ENCODE measurements around the gene SNAI1.
"Not testable (repeated sequence)": the region's sequence is repeated elsewhere in the genome, so short reads cannot be mapped to it uniquely, and the experiment has no call there.

The SNAI1 gene

DNA sequence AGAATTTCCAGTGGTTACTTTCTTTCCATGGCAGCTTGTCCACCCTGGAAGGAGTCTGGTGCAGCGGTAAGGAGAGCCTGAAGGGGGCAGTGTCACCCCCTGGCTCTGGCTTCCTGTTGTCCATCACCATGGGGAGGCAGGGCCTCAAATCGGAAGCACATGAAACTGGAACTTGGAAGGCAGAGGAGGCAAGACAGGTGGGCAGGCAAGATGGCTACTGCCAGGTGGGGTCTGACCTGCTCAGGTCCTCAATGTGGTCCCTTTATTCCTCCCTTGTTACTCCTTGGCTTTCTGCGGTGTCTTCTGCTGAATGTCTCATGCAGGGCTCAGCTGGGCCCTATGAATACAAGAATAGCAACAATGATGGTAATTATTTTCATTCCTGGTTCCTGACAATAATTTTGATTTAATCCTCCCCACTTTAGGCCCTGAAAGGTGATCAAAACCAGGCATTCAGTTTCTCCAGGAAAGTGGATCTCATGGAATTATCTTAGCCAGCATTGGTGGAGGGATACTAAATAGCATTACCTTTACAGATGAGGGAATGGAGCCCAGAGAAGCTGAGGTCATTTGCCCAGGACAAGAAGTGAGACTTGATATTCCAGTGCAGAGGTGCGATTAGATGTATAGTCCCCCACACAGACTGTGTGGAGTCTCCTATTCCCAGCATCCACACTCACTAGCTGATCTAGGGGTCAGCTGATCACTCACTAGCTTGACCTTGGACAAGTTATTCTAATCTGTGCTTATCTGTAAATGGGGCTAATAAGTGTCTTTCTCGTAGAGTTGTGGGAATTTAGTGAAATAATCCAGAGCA lies 17.6 kb upstream of the SNAI1 start:
- no peak for DNase-seq

DNA sequence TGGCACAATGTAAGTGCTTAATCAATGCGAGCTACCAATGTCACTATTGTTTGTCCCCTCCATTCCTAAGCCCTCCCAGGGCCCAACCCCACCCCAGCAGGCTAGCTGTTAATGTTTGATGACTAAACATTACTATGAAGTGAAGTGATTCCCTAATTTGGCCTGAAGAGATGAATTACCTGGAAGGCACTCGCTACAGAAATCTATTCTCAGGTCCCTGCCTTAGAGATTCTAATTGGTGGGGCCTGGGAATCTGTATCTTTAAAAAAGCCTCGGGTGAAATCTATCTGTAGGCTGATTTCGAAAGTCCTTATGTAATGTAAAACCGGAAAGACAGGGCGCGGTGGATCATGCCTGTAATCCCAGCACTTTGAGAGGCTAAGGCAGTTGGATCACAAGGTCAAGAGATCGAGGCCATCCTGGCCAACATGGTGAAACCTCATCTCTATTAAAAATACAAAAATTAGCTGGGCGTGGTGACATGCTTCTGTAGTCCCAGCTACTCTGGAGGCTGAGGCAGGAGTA lies 16.9 kb upstream of the SNAI1 start:
- DNase-seq: no peak

DNA sequence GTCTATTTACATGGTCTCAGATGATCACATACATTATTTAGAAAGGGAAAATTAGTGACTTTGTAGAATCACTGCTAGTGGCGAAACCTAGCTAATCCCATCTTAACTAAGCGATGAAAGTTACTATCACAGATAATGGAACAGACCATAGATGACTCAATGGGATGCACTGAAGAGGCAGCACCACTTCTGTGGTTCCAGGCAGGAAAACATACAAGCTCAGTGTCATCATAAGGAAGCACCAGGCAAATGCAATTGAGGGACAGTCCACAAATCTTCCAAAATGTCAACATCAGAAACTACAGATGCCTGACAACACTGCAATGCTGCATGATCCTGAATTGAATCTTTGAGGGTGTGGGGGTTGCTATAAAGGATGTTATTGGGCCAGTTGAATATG lies 15.9 kb upstream of the SNAI1 start:
- DNase-seq: no peak

DNA sequence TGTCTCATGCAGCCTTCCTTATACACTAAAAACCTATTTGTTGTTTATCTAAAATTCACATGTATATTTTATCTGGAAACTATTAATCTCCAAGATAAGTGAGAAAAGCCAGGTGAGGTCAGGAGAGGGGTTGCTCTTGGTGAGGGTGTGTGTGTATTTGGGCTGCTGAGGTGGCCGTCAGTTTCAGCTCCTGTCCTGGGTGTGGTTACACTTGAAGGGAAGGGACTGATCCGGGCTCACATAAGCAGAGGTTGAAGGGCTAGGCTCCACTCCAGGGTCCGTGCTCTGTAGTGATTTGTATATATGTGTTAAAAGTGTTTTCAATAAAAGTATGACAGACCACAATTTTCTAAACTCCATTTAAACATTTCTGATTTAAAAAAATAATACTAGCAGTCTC lies 13.5 kb upstream of the SNAI1 start:
- DNase-seq: no peak

DNA sequence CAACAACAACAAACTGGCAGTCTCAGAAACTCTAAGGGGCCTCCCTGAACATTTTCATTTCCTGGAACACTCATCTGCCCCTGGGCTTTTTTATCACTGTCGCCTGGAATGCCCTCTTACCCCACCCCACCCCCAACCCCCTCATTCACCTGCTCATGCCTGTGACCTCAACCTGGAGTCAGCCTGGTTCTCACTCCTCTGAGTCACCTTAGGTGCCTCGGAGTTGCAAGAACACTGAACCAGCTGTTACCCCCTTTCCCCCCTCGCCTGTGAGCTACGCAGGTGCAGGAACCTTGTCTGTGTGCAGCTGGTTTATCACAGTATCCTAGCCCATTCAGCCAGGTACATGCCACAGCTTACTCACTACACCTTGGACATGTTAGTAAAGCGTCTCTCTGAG lies 12.8 kb upstream of the SNAI1 start:
- DNase-seq: no peak

DNA sequence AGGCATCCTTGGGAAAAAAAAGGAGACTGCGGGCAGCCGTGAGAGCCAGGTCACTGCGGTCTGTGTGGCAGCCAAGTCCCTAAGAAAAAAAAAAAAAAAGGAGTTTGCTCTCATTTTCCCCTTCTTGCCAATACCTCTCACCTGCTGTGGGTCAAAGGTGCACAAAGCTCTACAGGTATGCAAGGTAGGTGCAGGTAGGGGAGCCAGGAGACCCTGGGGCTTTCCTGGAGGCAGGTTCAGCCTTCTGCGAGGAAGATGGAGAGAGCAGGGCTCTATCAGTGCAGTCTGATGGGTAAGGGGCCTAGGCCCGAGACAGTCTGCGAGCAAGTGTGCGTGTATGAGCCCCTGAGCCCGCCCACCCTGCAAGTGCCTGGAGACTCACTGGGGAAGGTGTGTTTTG lies 12.3 kb upstream of the SNAI1 start:
- no peak for DNase-seq

DNA sequence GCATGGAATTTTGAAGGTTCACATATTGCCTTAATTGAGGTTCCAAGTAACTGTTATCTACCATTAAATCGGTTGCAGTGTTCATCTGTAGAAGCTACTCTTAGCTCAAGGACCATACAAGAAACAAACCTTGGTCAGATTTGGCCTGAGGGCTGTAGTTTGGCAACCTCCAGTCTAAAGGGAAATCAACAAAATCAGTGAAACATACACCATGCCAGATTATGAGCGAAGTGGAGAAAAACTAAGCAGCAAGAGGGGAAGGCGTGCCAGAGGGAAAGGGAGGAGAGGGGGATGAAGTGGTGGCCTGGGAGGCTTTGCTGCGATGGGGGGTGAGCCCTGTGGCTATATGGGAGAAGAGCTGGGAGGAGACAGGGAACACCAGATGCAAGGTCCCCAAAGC lies 8.8 kb upstream of the SNAI1 start:
- DNase-seq: no peak

DNA sequence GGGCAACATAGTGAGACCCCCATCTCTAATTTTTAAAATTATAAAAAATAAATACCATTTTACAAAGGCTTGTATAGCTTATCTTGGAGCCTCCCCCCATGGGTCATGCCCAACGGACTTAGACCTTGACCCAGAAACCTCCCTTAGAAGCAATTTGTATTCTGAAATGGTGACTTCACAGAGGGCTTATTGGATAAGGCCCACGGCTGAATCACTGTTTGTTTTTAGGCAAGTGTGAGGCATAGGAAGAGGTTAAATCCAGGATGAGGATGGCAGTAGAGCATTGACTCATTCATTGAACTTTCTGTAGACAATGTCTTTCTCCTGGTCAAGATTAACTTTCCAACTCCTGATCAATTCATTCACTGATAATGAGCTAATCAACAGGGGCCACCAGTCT lies 6.2 kb upstream of the SNAI1 start:
- no peak for DNase-seq

DNA sequence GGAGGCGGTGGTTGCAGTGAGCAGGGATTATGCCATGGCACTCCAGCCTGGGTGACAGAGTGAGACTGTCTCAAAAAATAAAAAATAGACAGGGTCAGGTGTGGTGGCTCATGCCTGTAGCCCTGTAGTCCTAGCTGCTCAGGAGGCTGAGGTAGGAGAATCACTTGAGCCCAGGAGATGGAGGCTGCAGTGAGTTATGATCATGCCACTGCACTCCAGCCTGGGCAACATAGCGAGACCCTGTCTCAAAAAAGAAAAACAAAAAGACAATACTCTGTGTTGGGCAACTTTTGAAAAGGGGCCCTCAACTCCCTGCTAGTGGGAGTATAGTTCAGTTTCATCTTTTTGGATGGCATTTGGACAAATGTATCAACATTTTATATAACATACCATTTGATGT lies 5.0 kb upstream of the SNAI1 start:
- not testable (repeated sequence) for DNase-seq

DNA sequence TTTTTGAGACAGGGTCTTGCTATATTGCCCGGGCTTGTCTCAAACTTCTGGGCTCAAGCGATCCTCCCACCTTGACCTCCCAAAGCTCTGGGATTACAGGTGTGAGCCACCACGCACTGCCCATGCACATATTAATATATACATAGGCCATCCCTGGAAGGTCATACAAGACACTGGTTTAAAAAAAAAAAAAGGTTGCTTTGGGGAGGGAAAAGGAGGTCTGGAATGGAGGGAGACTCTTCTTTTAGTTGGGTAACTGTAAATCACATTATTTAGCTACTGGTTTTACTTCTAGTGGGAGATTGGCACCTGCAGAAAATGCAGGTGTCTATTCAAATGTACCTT lies 4.1 kb upstream of the SNAI1 start:
- no peak for DNase-seq

DNA sequence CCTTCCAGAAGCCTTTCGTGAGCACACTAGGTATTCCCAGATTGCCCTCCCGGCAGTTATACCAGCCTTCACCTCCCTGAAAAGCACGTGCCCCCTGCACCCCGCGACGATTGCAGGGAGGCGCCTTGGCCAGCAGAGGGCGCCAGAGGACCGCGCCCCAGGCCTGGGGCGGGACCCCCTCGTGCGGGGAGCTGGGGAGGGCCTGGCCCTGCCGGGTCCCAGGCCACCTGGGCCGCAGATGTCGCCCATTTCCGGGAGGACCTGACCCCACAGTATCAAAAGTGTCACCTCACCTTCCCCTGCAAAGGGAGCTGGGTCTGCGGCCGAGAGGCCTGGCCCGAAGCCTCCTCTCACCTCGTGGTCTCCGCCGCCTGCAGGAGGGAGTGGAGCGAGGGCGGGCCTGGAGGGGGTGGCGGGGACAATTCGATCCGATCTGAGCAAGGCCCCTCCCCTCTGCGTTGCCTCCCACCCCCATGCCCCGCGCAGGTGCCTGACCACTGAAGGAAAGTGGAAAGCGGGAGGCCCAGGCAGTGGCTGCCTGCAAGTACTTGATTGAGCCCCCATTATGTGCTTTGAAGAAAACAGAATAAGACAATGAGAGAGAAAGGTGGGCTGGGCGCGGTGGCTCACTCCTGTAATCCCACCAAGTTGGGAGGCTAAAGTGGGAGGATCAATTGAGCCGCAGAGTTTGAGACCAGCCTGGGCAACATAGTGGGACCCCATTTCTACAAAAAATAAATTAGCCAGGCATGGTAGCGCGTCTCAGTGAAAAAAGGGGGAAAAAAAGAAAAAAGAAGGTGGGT lies 3.5 kb upstream of the SNAI1 start:
- DNase-seq: no peak

DNA sequence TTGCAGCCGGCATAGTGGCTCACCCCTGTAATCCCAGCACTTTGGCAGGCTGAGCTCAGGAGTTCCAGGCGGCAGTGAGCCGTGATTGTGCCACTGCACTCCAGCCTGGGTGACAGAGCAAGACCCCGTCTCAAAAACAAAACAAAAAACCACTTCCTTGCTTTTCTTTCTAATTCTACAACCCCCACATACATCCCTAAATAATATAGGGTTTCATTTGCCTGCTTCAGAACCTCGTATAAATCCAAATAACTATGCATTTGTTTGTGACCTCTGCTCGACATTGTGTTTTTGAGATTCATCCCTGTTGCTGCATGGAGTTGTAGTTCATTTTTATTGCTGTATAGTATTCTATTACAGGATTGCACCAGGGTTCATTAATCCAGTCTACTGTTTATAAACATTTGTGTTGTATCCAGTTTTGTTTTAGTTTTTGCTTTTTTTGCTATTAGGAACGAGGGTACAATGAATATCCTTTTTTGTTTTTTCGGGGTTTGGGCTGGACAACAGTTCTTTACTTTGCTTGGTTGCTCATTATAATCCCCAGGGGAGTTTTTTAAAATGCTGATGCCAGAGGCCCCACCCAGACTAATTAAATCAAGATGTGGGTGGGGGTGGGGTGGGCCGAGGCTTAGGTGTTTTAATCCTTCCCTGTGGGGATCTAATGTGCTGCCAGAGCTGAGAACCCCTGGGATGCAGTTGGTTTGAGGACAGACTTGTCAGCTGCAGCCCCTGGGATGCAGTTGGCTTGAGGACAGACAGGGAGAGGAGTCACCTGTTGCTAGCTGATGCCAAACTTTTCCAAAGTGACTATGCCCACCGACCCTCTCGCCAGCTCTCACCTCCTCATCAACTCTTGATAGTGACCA lies 2.4 kb upstream of the SNAI1 start:
- no peak for DNase-seq

DNA sequence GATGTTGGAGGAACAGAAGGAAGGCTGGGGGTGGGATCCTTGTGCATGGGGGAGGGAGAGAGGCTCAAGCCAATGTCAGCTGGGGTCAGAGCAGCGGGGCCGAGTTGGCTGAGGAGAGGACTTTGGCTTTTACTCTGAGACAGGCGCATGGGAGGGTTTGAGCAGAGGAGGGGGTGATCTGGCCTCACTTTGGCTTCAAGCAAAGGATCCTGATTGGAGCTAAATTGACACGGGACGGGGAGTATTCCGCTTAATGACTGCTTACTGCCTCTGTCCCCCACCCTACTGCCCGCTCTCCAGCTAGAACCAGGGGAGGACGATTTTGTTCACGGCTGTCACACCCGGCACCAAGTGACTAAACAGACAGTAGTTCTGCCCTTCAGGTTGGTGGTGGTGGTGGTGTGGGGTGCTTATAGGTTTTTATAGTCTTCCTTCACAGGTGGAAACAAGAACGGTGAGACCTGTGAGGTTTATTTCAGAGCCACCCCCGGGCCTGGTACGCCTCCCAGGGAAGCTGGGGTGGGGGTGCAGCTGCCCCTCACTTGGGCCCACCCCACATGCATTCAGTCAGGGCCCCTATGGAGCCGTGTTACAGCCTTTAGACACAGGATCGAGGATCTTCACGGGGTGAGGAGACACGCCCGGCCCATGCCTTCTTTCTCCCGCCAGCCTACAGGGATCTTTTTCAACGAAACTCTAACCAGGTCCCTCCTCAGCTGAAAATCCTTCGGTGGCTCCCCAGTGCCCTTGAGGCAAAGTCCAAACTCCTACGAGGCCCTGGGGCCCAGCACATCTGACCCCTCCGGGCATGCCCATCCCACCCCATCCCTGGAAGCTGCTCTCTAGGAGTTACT lies 1.3 kb upstream of the SNAI1 start:
- no peak for DNase-seq

DNA sequence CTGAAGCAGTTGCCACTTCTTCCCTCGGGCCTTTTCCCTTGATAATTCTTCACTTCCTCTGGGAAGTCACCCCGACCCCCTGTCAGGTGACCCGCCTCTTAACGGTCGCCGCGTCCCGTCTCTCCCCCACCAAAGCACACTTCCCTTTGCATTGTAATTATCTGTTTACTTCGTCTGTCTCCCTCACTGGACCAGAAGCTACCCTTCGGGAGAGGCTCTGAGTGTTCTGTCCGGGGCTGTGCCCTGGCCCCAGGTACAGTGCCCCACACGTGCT lies 771 bp upstream of the SNAI1 start:
- no peak for DNase-seq

DNA sequence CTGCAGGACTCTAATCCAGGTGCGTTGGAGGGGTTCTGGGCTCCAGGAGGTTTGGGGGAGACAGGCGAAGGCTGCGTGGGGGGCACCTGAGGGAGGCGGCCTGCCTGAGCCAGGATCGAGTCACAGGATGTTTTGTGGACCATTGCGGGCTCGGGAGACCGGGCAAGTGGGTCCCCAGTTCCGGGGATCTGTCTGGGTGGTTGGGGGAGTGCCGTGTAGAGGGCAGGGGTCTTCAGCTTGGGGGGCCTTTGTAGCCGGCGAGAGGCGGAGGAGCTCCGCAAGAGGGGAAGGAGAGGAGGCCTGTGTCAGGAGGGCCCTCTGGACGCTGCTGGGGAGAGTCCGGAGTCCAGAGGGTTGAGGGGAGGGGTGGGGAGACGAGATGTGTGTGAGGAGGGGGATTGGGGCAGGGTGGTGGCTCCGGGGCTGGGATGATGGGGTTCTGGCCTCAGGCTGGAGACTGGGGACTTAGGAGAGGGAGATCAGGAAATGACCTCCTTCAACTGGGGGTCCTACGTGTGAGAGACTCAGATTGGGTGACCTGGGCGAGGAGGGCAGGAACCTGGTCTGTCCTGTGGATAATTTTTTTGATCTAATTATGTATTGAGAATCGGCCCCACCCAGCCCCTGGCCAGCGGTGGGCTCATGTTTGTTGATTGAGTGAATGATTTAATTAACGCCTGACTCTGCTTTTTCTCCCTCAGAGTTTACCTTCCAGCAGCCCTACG lies 505 bp downstream of the SNAI1 start:
- no peak for DNase-seq

DNA sequence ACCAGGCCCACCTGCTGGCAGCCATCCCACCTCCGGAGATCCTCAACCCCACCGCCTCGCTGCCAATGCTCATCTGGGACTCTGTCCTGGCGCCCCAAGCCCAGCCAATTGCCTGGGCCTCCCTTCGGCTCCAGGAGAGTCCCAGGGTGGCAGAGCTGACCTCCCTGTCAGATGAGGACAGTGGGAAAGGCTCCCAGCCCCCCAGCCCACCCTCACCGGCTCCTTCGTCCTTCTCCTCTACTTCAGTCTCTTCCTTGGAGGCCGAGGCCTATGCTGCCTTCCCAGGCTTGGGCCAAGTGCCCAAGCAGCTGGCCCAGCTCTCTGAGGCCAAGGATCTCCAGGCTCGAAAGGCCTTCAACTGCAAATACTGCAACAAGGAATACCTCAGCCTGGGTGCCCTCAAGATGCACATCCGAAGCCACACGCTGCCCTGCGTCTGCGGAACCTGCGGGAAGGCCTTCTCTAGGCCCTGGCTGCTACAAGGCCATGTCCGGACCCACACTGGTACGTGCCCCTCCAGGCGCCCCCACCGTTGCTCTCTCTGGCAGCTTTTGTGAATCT lies 1.1 kb downstream of the SNAI1 start:
- no peak for DNase-seq

DNA sequence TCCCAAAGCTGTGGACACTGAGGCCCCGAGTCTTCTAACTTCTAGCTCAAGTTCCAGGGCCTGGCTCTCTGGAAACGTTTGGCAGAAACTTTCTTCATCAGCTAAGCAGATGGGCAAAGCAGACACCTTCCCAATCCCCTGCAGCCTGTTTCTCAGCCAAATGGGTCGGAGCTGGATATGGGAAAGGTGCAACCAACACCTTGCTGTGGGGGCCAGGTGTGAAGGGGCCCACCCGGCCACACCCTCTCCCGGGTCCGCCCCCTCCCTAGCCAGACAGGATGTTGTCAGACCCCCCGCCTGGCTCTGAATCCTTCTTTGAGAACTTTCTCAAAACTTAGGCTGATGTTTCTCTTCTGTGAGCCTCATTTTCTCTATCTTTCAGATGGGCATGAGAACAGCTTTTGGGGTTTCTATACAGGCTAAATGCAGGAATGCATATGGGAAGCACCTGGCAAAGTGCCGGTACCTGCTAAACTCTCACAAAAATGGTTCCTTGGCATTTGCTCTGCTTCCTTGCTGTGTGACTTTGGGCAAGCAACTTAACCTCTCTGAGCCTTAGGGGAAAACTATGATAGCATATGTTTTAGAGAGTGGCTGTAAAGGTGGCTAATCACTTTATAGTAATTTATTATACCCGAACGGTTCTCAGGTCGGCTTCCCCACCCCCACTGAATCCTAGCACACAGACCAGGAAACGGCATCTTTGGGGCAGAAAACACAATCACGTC lies 1.8 kb downstream of the SNAI1 start:
- no peak for DNase-seq

DNA sequence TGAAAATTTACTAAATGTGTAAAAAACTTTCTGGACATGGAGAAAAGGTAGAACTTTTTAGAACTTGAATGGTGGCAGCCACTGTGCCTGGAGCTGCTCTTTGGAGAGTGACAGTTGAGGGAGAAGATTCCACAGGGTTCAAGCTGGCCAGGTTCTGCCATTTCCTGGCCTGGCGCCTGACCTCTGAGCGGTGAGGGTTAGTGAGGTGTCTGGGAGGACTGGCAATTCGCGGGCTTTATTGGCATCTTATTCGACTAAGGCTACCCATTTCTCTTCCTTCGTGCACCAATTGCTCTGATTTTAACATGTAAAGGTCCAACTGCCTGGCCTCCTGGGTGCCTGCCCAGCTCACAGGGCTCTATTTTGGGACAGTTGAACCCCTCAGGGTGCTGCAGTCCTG lies 2.4 kb downstream of the SNAI1 start:
- DNase-seq: no peak

DNA sequence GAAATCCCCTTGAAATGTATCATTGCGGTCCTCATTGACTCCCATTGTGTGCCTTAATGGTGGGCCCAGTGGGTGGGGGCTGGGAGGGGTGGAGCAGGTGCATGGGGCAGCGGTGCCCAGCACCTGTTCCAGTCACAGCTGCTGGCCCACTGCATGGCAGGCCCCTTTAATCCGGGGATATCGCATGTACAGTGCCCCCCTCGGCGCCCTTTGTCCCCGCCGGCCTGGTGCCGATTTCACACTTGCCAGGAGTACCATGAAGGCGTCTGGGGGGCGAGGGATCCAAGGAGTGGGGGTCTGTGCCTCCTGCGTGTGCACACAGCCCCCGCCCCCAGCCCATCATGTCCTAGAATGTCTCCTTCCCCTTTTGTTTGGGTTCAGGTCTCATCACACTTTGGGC lies 2.8 kb downstream of the SNAI1 start:
- DNase-seq: no peak

DNA sequence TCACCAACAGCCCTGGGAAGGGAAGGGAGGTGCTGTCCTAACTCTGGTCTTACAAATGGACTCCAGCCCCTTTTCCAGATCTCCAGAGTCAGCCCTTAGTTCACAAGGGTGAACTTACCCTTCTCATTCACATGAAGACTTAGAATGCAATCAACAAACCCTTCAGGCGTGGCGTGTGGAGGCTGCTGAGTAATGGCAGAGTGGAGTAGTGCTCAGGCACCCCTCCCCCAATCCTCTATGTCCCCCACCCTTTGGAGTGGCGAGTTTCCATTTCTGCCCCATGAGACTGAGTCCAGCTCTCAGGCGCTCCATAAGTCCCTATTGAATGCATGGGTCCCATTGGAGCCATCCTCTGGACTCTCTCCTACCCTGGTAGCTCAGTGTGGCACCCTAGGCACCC lies 3.3 kb downstream of the SNAI1 start:
- DNase-seq: no peak

All from GF-D8 (cell line).